Measurements from ENCODE around the gene TARM1.
"Not testable (repeated sequence)": the region's sequence is repeated elsewhere in the genome, so short reads cannot be mapped to it uniquely, and the experiment has no call there.

Gene TARM1

DNA sequence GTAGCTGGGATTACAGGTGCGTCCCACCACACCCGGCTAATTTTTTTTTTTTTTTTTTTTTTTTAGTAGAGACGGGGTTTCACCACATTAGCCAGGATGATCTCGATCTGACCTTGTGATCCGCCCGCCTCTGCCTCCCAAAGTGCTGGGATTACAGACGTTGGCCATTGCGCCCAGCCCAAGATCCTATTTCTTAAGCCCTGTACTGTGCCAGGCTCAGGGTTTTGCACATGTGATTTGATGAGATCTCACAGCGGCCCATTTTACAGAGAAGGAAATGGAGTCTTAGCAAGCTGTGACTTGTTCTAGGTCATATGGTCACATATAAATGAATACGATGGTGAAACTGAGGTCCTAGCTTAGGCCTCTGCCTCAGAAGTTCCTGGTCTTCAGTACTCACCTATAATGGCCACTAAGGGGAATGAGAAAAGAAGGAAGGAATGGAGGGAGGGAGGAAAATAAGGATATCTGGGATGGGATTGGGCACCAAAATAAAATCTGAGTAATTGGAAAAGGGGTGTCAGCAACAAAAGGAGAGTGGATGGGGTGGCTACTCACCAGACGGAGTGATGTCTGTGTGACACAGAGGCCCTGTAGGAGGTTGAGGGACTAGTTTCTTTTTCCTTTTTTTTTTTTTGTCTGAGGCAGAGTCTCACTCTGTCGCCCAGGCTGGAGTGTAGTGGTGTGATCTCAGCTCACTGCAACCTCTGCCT, 18.2 kb upstream of the TARM1 start:
- DNase-seq = no peak

- DNase-seq = no peak
Measured at GRCh38 chr19:54096617-54097106, 15.5 kb upstream of the TARM1 start.

- not testable (repeated sequence) for DNase-seq
Measured at GRCh38 chr19:54095859-54096616, 14.9 kb upstream of the TARM1 start.

- DNase-seq = no peak
Measured at GRCh38 chr19:54095136-54095858, 14.1 kb upstream of the TARM1 start.

DNA sequence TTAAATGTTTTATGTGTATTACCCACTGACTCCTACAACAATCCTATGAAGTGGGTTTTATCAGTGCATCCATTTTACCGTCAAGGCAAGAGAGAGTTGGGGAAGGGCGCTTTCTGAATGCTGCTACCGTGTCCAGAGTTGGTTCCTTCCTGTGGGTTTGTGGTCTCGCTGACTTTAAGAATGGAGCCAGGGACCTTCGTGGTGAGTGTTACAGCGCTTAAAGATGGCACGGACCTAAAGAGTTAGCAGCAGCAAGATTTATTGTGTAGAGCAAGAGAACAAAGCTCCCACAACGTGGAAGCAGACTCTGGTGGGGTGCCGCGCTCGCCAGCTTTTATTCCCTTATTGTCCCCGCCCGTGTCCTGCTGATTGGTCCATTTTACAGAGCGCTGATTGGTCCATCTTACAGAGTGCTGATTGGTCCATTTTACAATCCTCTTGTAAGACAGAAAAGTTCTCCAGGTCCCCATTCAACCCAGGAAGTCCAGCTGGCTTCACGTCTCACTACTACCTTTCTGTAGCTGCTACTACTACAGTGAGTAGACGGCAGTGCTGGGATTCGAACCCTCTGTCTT, 13.3 kb upstream of the TARM1 start:
- DNase-seq = no peak

DNA sequence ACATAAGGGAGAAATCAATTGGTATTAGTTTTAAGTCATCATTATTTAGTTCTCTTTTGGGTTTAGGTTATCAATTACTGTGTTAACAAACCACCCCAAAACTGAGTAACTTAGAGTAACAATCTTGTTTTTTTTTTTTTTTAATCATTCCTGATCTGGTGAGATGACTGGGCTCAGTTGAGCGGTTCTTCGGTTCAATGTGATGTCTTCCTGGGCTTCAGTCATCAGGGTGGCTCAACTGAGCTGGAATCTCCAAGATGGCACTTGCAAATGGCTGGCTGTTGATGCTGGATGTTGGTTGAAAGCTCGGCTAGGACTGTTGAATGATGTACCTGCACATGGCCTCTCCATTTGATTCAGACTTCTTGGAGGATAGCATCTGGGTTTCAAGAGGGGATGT, 3.2 kb upstream of the TARM1 start:
- no peak for DNase-seq

DNA sequence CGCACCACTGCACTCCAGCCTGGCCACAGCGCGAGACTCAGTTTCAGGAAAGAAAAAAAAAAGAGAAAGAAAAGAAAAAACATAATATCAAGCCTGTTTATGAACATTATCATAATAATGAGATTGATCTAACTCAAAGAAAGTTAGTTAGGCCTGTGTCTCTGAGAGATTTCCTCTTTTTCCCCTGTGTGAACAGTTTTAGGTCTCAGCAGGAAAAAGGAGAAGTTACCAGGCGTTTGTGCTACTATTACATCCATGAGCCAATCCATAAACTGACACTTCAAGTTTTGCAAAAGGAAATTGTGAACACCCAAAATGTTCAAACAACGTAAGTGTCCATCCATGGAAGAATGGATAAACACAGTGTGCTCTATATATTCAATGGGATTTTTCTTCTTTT, 3.8 kb downstream of the TARM1 start:
- DNase-seq = no peak

DNA sequence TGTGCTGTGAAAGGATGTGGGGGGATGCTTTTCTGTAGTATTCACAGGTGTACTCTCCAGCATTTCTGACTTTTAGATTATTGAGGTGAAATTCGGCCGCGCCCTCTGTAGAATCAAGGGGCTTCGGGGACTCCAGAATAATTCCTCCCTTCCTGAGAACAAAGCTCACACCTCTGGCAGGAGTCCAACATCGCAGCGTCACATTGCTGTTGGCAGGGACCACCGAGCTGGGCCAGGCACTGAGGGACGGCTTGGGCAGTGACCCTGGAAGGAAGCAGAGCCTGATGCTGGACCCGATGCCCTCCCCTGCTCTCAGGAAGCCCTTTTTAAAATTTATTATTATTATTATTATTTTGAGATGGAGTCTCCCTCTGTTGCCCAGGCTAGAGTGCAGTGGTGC, 6.3 kb downstream of the TARM1 start:
- DNase-seq = no peak

DNA sequence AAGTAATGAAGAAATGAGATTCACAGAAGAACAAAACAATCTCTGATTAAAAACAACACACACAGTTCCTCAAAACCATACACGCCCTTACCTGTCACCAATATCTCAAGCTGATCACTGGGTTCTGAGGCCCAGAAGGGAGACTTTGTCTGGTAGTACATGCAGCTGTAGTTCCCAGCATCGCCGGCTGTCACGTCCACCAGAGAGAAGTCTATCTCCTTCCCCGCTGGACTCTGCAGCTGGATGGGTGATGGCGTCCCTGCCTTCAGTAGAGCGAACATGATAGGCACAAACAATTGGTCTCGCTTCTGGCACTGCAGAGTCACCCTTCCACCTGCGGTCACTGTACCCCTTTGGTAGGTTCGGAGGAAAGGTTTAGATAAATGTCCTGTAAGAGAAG, 7.3 kb downstream of the TARM1 start:
- DNase-seq = no peak

GRCh38 chr19:54069470-54069869, 11.7 kb downstream of the TARM1 start:
- DNase-seq = no peak

DNA sequence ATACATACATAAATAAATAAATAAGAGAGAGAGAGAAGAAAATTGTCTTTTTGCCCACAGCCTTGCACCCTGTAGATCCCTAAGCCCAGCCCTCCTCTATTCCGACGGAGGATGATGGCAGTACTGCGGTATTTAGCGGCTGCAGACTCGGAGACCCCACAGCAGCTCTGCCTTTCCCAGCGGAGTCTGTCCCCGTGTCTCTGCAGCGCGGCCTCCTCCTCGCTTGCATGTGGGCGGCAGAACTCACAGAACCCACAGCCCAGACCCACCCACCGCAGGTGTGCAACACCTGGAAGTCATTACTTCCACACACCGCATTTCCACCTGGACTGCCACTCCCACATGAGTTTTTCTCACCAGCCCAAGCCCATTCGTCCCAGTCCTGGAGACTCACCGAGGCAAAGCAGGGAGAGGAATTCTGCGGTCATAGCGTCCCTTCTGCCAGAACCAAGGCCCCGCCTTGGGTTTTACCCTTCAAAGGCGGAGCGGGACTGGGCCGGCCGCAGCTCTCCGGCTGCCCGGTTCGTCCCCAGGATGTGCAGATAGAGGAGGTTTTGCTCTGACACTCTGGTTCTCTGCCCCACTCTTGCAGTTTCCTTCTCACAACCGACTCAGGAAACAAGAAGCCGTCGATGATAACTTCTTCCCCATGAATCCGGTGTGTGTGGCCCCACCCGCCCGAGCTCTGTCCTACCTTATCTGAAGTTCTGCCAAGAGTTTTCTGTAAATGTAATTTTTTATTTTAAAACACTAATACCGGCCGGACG, 17.6 kb downstream of the TARM1 start, which contains the start of gene VSTM1:
TSS of gene VSTM1 (minus strand) at position 548 of the 767 bp plus-strand sequence. CDS start at position 428, 120 bp downstream.
- no peak for DNase-seq

- DNase-seq = no peak
Measured at GRCh38 chr19:54062643-54063042, 18.5 kb downstream of the TARM1 start.

DNA sequence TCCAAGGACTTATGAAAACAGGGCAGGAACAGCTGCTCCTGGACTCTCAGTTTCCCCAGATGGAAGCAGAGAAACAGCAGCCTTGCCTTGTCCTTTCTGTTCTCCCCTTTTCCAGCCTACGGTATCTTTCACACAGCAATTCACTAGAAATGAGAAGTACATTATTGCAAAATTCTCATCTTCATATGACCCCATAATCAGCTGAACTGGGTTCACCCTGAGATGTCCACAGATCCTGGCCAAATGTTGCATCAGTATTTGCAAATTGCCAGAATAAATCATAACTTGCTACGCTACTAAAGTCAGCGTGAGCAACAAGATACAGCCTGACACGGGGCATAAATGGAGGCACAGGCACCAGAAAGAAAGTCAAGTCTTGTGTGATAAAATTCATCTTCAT, 33.5 kb downstream of the TARM1 start:
- no peak for DNase-seq

DNA sequence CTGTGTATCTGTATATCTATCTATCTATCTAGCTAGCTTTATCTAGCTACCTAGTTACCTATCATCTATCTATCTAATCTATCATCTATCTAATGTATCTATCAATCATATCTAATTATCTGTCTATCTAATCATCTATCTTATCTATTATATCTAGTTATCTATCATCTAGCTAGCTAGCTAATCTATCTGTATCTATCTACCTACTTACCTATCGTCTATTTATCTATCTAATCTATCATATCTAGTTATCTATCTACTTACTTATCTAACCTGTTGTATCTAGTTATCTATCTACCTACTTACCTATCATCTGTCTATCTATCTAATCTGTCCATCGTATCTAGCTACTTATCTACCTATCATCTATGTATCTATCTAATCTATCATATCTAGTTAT, 35.4 kb downstream of the TARM1 start:
- DNase-seq = no peak

- DNase-seq = no peak
Measured at GRCh38 chr19:54042989-54043388, 38.2 kb downstream of the TARM1 start.

- no peak for DNase-seq
Measured at GRCh38 chr19:54041969-54042606, 39.1 kb downstream of the TARM1 start.

GRCh38 chr19:54040003-54040402, 41.2 kb downstream of the TARM1 start:
- DNase-seq = no peak

GRCh38 chr19:54036542-54036941, 44.6 kb downstream of the TARM1 start:
- DNase-seq = not testable (repeated sequence)

DNA sequence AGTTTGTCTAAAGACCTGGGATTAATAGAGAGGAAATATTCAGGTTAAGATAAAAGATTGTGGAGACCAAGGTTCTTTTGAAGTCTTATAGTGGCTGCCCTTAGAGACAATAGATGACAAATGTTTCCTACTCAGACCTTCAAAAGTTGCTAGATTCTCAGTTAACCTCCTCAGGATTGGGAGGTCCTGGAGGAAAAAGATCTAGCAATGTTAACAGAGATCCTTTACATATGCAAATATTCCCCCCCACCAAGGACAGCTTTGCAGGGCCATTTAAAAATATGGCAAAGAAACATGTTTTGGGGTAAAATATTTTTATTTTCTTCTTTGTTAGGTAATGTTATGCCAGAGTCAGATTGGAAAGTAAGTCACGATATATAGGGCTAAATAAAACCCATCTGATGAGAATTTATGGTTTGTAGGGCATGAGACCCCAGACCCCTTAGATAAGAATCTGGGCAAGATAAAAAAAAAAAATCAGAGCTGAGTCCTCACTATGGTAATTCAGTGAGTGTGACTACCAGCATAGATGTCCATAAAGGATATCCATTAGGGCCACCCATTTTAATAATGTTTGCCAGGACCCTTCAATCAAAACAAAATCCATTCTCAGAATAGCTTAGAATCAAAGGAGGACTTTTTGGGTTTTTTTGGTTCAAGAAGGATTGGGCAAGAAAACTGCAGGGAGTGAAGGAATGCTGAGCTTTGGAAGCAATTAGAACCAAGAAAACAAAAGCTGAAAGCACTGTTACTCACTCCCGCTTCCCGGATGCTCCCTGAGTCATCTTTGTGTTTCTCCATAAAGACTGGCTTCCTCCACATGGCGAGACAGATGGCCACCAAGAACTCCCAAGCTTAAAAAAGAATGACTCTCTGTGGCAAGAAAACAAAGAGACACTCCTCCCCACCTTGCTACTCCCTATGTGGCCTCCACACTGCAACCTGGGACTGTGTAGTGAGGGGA, 45.7 kb downstream of the TARM1 start:
- no peak for DNase-seq

- DNase-seq = no peak
Measured at GRCh38 chr19:54030895-54031586, 50.1 kb downstream of the TARM1 start.
